Liver (tissue), 9 donors: ENCODE results near the gene STIM1. TPM values are rescaled to one million over a fixed set of nuclear protein-coding genes. Genes with fewer than 3 reads are reported as not detected.

ENCODE experiments used
- DNase-seq: peaks from one replicate; pipeline ENCODE4 v3.0.0-alpha.2; 2017; ENCODE audit warnings: low spot score
- H3K27ac ChIP-seq, 2 donors: one replicate each; pipeline ENCODE4 v1.7.0; 2013; ENCODE audit warnings: inconsistent platforms in 2 of 2, low read length in 2 of 2, control low read depth in 1 of 2, low read depth in 1 of 2, mild to moderate bottlenecking in 1 of 2
- H3K27me3 ChIP-seq, 4 donors: one replicate each; pipeline versions ENCODE4 v1.6.1 to v1.7.0; 2013; ENCODE audit warnings: low read length in 3 of 4, inconsistent platforms in 1 of 4, mild to moderate bottlenecking in 1 of 4, moderate library complexity in 1 of 4; ENCODE audit not compliant: control insufficient read depth in 4 of 4, insufficient read depth in 4 of 4
- H3K36me3 ChIP-seq, 4 donors: one replicate each; pipeline versions ENCODE4 v1.6.1 to v1.7.0; 2013; ENCODE audit warnings: low read length in 3 of 4, mild to moderate bottlenecking in 3 of 4, low read depth in 1 of 4, moderate library complexity in 1 of 4; ENCODE audit not compliant: control insufficient read depth in 4 of 4, insufficient read depth in 3 of 4
- H3K4me1 ChIP-seq, 4 donors: one replicate each; pipeline versions ENCODE4 v1.6.1 to v1.7.0; 2013; ENCODE audit warnings: low read length in 3 of 4, mild to moderate bottlenecking in 3 of 4, moderate library complexity in 1 of 4; ENCODE audit not compliant: control insufficient read depth in 4 of 4, insufficient read depth in 4 of 4
- H3K4me3 ChIP-seq, 3 donors: one replicate each; pipeline versions ENCODE4 v1.6.1 to v1.7.0; 2013; ENCODE audit warnings: low read length in 3 of 3, control low read depth in 1 of 3, low read depth in 1 of 3, mild to moderate bottlenecking in 1 of 3
- H3K9ac ChIP-seq, 2 donors: one replicate each; pipeline ENCODE4 v1.7.0; 2013; ENCODE audit warnings: low read length in 2 of 2, mild to moderate bottlenecking in 2 of 2, moderate library complexity in 2 of 2, control low read depth in 1 of 2, low read depth in 1 of 2
- H3K9me3 ChIP-seq, 4 donors: one replicate each; pipeline versions ENCODE4 v1.6.1 to v1.7.0; 2013; ENCODE audit warnings: low read length in 3 of 4; ENCODE audit not compliant: control insufficient read depth in 4 of 4
- ATF3 ChIP-seq: IDR thresholded peaks from 2 replicates; pipeline ENCODE4 v1.6.1; 2016; ENCODE audit warnings: antibody characterized with exemption
- CTCF ChIP-seq: fragments of 150-350 bp; IDR thresholded peaks from 2 replicates; pipeline ENCODE4 v1.5.1; 2017; ENCODE audit warnings: improper control_type of control experiment, low read depth, low read length; ENCODE audit not compliant: missing input control
- EGR1 ChIP-seq, 2 donors: IDR thresholded peaks; 2 replicates each; pipeline ENCODE4 v1.6.1; 2016 to 2018; ENCODE audit warnings: antibody characterized with exemption in 2 of 2, low read depth in 2 of 2
- FOXA1 ChIP-seq: IDR thresholded peaks from 2 replicates; pipeline ENCODE4 v1.6.1; 2016; ENCODE audit warnings: antibody characterized with exemption
- HNF4A ChIP-seq, 2 donors: conservative IDR thresholded peaks; 2 replicates each; pipeline ENCODE4 v1.6.1; 2016; ENCODE audit warnings: antibody characterized with exemption in 2 of 2, mild to moderate bottlenecking in 2 of 2
- HNF4G ChIP-seq: IDR thresholded peaks from 2 replicates; pipeline ENCODE4 v1.6.1; 2016; ENCODE audit warnings: antibody characterized with exemption
- JUND ChIP-seq, 2 donors: IDR thresholded peaks; 2 replicates each; pipeline ENCODE4 v1.6.1; 2016; ENCODE audit warnings: antibody characterized with exemption in 2 of 2
- MAX ChIP-seq: IDR thresholded peaks from 2 replicates; pipeline ENCODE4 v1.6.1; 2016; ENCODE audit warnings: antibody characterized with exemption
- NR2F2 ChIP-seq: IDR thresholded peaks from 2 replicates; pipeline ENCODE4 v1.6.1; 2016; ENCODE audit warnings: antibody characterized with exemption
- RAD21 ChIP-seq, 2 donors: IDR thresholded peaks; 2 replicates each; pipeline ENCODE4 v1.6.1; 2016; ENCODE audit warnings: antibody characterized with exemption in 2 of 2, mild to moderate bottlenecking in 2 of 2
- RXRA ChIP-seq, 2 donors: IDR thresholded peaks; 2 replicates each; pipeline ENCODE4 v1.6.1; 2017 to 2018; ENCODE audit warnings: antibody characterized with exemption in 2 of 2, mild to moderate bottlenecking in 1 of 2
- SP1 ChIP-seq: IDR thresholded peaks from 2 replicates; pipeline ENCODE4 v1.6.1; 2018; ENCODE audit warnings: antibody characterized with exemption, mild to moderate bottlenecking
- TAF1 ChIP-seq: conservative IDR thresholded peaks from 2 replicates; pipeline ENCODE4 v1.6.1; 2016; ENCODE audit warnings: antibody characterized with exemption, mild to moderate bottlenecking
- YY1 ChIP-seq: IDR thresholded peaks from 2 replicates; pipeline ENCODE4 v1.6.1; 2016; ENCODE audit warnings: antibody characterized with exemption, mild to moderate bottlenecking
- WGBS: extraction: QIAGEN DNeasy Blood & Tissue Kit; methylation state at CpG from one replicate; pipeline ENCODE4 v1.1.7; 2013; 5-methylcytosine and 5-hydroxymethylcytosine counted together
- polyA plus RNA-seq, 2 donors: library from polyadenylated mRNA; stranded (reverse) in 1 of 2; unstranded in 1 of 2; fragments of 200-250 nt in 1 of 2; fragments of >200 nt in 1 of 2; fragmentation: Nextera tagmentation in 1 of 2; extraction: Ambion mirVana in 1 of 2; gene quantifications; one replicate each; pipeline versions ENCODE4 v1.2.1 to v1.2.3, GENCODE V29; 2013 to 2015
- total RNA-seq, 2 donors: library from RNA; depleted of rRNA; stranded (reverse); fragments of >200 nt; gene quantifications; one replicate each; pipeline ENCODE4 v1.2.3, GENCODE V29; 2014
- donor health status: healthy.
- donor health status: healthy.
- donor health status: healthy.
- donor health status: healthy.
- donor health status: healthy.

STIM1 gene
- total and polyA plus RNA-seq, 4 donors = 19.7 to 42.9 (median 25.1) TPM

GRCh38 chr11:3958281-3958680 is 102.8 kb downstream of the STIM1 start:
- Histone ChIP-seq H3K9me3 (no peaks in the 10 kb centered on the region), H3K27ac (no peak overlapping the region), H3K27me3 (no peaks in the 10 kb centered on the region), H3K36me3 (no peaks in the 10 kb centered on the region), H3K9ac (no peak overlapping the region), H3K4me1 (peaks cover 12 to 19% (median 15%) of the 10 kb centered on the region in 4 donors), H3K4me3 (no peak overlapping the region)
- TF ChIP-seq ATF3 (no peak), CTCF (no peak), FOXA1 (no peak), RXRA (IDR thresholded peaks at IDR 0.05) (no peak), SP1 (no peak), JUND (IDR thresholded peaks at IDR 0.05) (no peak), HNF4A (conservative IDR thresholded peaks at IDR 0.05) (no peak), MAX (no peak), NR2F2 (no peak), YY1 (no peak), EGR1 (IDR thresholded peaks at IDR 0.05; ENCODE audit: low read depth in 2 of 2) (no peak), RAD21 (IDR thresholded peaks at IDR 0.05) (no peak), HNF4G (no peak)
- WGBS = 91% methylated on average over 2 of the region's 2 CpGs
- no peak for DNase-seq

GRCh38 chr11:3959015-3959902 is 103.8 kb downstream of the STIM1 start:
- TF ChIP-seq SP1 (peak; percentile 37), HNF4A (conservative IDR thresholded peaks at IDR 0.05) (peak; percentile 49 to 70), TAF1 (no peak), YY1 (no peak), CTCF (no peak), RXRA (IDR thresholded peaks at IDR 0.05) (peak; percentile 56 to 67), JUND (IDR thresholded peaks at IDR 0.05) (no peak)

More at GRCh38 chr11:3959015-3959902, 103.8 kb downstream of the STIM1 start:
- no peak for DNase-seq
- no peak overlapping the region for H3K4me3 ChIP-seq
- H3K9me3 ChIP-seq = no peaks in the 10 kb centered on the region
- H3K27ac ChIP-seq = no peak overlapping the region
- H3K4me1 ChIP-seq = peaks cover 9 to 20% (median 16%) of the 10 kb centered on the region in 4 donors
- WGBS = 66% methylated on average over 5 of the region's 5 CpGs
- H3K36me3 ChIP-seq = no peaks in the 10 kb centered on the region
- no peak overlapping the region for H3K9ac ChIP-seq
- H3K27me3 ChIP-seq = no peaks in the 10 kb centered on the region
